ENCODE measurements around the gene HTT. TPM values are rescaled to one million over a fixed set of nuclear protein-coding genes. Genes with fewer than 3 reads are reported as not detected.

HTT gene
- total and polyA plus RNA-seq, 12 donors, result 16.1 to 77.1 (median 47.1) TPM

- Histone ChIP-seq H3K4me1 (replicated peaks in 1 of 2) (peaks cover 0 to 7% of the 10 kb centered on the region in 2 donors), H3K36me3 (replicated peaks in 1 of 2) (peaks cover 0 to 81% of the 10 kb centered on the region in 2 donors), H3K4me3 (no peak overlapping the region), H3K27ac (no peak overlapping the region), H3K27me3 (no peaks in the 10 kb centered on the region), H3K9me3 (replicated peaks in 1 of 3) (no peaks in the 10 kb centered on the region)
- intact Hi-C loops (cut with DNase I), result no loop called here
- TF ChIP-seq POLR2A (IDR thresholded peaks at IDR 0.05) (no peak), CTCF (IDR thresholded peaks at IDR 0.05) (no peak)
- 85 to 95% (median 90%) methylated on average over 5 to 15 of the region's 15 CpGs for WGBS, 4 donors
- DNase-seq, result no peak
These were observed 158.4 kb downstream of the HTT start for GRCh38 chr4:3232871-3233271.

DNA sequence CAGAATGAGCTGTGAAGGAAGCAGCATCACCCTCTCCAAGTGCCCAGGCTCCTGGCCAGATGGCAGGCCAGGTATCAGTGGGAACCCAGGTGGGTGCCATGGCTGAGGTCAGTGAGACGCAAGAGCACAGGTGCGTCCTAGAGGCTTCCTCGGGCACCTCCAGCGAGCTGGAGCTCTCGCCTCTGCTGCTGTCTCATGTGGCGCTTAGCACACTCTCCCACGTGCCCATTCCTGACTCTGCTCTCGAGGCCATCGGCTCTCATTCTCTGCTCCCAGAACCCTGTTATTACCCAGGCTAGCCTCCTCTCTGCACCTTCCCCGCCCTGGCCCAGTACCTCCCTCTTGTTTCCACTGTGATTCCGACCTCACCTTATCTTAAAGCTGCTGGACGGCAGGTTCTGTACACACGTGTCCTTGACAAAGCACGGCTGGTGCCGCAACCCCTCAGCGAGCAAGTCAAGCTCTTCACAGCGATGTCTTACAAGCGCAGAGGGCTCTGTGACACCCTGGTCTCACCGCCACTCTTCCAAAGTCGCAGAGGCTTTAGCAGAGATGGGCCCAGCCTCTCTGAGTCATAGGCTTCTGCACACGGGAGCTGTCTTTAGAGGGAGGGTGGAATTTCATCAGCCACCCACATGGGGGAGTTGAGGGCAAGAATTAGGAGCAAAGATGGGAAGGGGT, 159.1 kb downstream of the HTT start:
- Histone ChIP-seq H3K4me1 (replicated peaks in 1 of 2) (peaks cover 0 to 7% of the 10 kb centered on the region in 2 donors), H3K36me3 (replicated peaks in 1 of 2) (peaks cover 0 to 79% of the 10 kb centered on the region in 2 donors), H3K4me3 (no peak overlapping the region), H3K27ac (no peak overlapping the region), H3K9me3 (replicated peaks in 1 of 3) (no peaks in the 10 kb centered on the region), H3K27me3 (no peaks in the 10 kb centered on the region)
- DNase-seq, result no peak
- intact Hi-C loops (cut with DNase I), result no loop called here
- 84 to 91% (median 90%) methylated on average over 19 to 21 of the region's 21 CpGs for WGBS, 4 donors
- TF ChIP-seq CTCF (IDR thresholded peaks at IDR 0.05) (no peak), POLR2A (IDR thresholded peaks at IDR 0.05) (no peak)

- DNase-seq, result peak in 1 of 7 donors; percentile 36
- Histone ChIP-seq H3K4me3 (no peak overlapping the region), H3K27ac (no peak overlapping the region), H3K4me1 (replicated peaks in 1 of 2) (peaks cover 0 to 7% of the 10 kb centered on the region in 2 donors), H3K9me3 (replicated peaks in 1 of 3) (no peaks in the 10 kb centered on the region), H3K36me3 (replicated peaks in 1 of 2) (peaks cover 0 to 79% of the 10 kb centered on the region in 2 donors), H3K27me3 (no peaks in the 10 kb centered on the region)
- 85 to 90% (median 88%) methylated on average over 21 to 23 of the region's 23 CpGs for WGBS, 4 donors
- TF ChIP-seq POLR2A (IDR thresholded peaks at IDR 0.05) (no peak), CTCF (IDR thresholded peaks at IDR 0.05) (no peak)
- intact Hi-C loops (cut with DNase I), result no loop called here
These were observed 159.9 kb downstream of the HTT start for GRCh38 chr4:3234171-3235029.

- no peak for DNase-seq
- no peak overlapping the region for H3K27ac ChIP-seq
- H3K4me1 ChIP-seq (replicated peaks in 1 of 2), result peaks cover 0 to 7% of the 10 kb centered on the region in 2 donors
- TF ChIP-seq CTCF (IDR thresholded peaks at IDR 0.05), result no peak
- TF ChIP-seq POLR2A (IDR thresholded peaks at IDR 0.05), result no peak
- 90 to 95% (median 93%) methylated on average over 6 to 14 of the region's 14 CpGs for WGBS, 4 donors
- H3K9me3 ChIP-seq (replicated peaks in 1 of 3), result no peaks in the 10 kb centered on the region
- peaks cover 0 to 79% of the 10 kb centered on the region in 2 donors for H3K36me3 ChIP-seq (replicated peaks in 1 of 2)
- no peaks in the 10 kb centered on the region for H3K27me3 ChIP-seq
- intact Hi-C loops (cut with DNase I), result no loop called here
- H3K4me3 ChIP-seq, result no peak overlapping the region
These were observed 160.5 kb downstream of the HTT start for GRCh38 chr4:3235030-3235345.

Data from adrenal gland (tissue), 12 donors.